ENCODE measurements around the gene TRPV5.
"Not testable (repeated sequence)": the region's sequence is repeated elsewhere in the genome, so short reads cannot be mapped to it uniquely, and the experiment has no call there.

The TRPV5 gene

GRCh38 chr7:142933624-142934023 lies at the start of gene TRPV5:
TRPV5 (minus strand) TSS chr7:142933746; CDS start chr7:142933459, 287 bp downstream.
- ATAC-seq (no peak), DNase-seq (no peak)
- Mint-ChIP-seq H3K36me3 (ENCODE audit: low read depth) (no peaks in the 10 kb centered on the region), H3K27ac (no peak within 1 kb of the TSS), H3K4me1 (no peaks in the 10 kb centered on the region), H3K27me3 (peaks cover 4% of the 10 kb centered on the region), H3K4me3 (no peak within 1 kb of the TSS), H3K9me3 (no peaks in the 10 kb centered on the region)

DNA sequence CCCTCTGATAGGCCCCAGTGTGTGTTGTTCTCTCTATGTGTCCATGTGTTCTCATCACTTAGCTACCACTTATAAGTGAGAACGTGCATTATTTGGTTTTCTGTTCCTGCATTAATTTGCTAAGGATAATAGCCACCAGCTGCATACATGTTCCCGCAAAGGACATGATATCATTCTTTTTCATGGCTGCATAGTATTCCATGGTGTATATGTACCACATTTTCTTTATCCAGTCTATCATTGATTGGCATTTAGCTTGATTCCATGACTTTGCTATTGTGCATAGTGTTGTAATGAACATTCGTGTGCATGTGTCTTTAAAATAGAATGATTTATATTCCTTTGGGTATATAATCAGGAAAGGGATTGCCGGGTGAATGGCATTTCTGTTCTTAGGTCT lies 44.9 kb upstream of the TRPV5 start:
- ATAC-seq; DNase-seq; H3K27ac Mint-ChIP-seq; H3K4me3 Mint-ChIP-seq; H3K36me3 Mint-ChIP-seq (ENCODE audit: low read depth); H3K4me1 Mint-ChIP-seq: not testable (repeated sequence)
- peaks cover 14% of the 10 kb centered on the region for H3K27me3 Mint-ChIP-seq
- H3K9me3 Mint-ChIP-seq, result peaks cover 16% of the 10 kb centered on the region

- H3K27me3 Mint-ChIP-seq, result peaks cover 12% of the 10 kb centered on the region
- DNase-seq (no peak), ATAC-seq (no peak)
- no peak overlapping the region for H3K27ac Mint-ChIP-seq
- no peak overlapping the region for H3K4me3 Mint-ChIP-seq
- peaks cover 4% of the 10 kb centered on the region for H3K9me3 Mint-ChIP-seq
- no peaks in the 10 kb centered on the region for H3K4me1 Mint-ChIP-seq
- H3K36me3 Mint-ChIP-seq (ENCODE audit: low read depth), result no peaks in the 10 kb centered on the region
These were observed 41.1 kb upstream of the TRPV5 start for GRCh38 chr7:142974626-142975025.

DNA sequence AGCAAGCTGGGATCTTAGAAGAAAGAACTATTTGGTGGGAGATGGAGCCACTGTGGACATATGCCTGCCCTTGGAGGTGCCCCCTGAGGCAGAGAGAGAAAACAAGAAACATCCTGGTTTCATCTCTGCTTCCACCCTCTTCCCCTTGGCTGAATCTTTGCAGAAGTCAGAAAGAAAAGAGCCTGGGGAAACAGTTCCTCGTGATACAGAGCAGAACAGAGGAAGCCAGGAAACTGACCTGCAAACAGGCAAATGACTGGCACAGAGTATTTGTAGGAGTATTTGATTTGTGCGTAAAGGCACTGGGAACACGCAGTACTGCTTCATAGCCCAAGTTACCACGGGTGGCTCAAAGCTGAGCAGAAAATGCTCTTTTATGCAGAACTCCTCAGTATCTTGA lies 35.6 kb upstream of the TRPV5 start:
- ATAC-seq, result no peak
- H3K27me3 Mint-ChIP-seq, result peaks cover 20% of the 10 kb centered on the region

GRCh38 chr7:142968229-142968628 lies 34.7 kb upstream of the TRPV5 start:
- H3K4me3 Mint-ChIP-seq, result no peak overlapping the region
- peaks cover 20% of the 10 kb centered on the region for H3K27me3 Mint-ChIP-seq
- no peak for DNase-seq
- H3K9me3 Mint-ChIP-seq, result no peaks in the 10 kb centered on the region
- H3K4me1 Mint-ChIP-seq, result no peaks in the 10 kb centered on the region
- no peaks in the 10 kb centered on the region for H3K36me3 Mint-ChIP-seq (ENCODE audit: low read depth)
- H3K27ac Mint-ChIP-seq, result no peak overlapping the region
- no peak for ATAC-seq

More for the DNA sequence above, 35.6 kb upstream of the TRPV5 start:
- H3K27ac Mint-ChIP-seq, result no peak overlapping the region
- no peak overlapping the region for H3K4me3 Mint-ChIP-seq
- H3K36me3 Mint-ChIP-seq (ENCODE audit: low read depth), result no peaks in the 10 kb centered on the region
- no peaks in the 10 kb centered on the region for H3K4me1 Mint-ChIP-seq
- no peak for DNase-seq
- H3K9me3 Mint-ChIP-seq, result no peaks in the 10 kb centered on the region

GRCh38 chr7:142964502-142965246 lies 31.1 kb upstream of the TRPV5 start:
- Mint-ChIP-seq H3K27me3 (peaks cover 23% of the 10 kb centered on the region), H3K4me1 (no peaks in the 10 kb centered on the region), H3K9me3 (no peaks in the 10 kb centered on the region), H3K27ac (no peak overlapping the region), H3K4me3 (no peak overlapping the region), H3K36me3 (ENCODE audit: low read depth) (no peaks in the 10 kb centered on the region)
- no peak for DNase-seq
- no peak for ATAC-seq

DNA sequence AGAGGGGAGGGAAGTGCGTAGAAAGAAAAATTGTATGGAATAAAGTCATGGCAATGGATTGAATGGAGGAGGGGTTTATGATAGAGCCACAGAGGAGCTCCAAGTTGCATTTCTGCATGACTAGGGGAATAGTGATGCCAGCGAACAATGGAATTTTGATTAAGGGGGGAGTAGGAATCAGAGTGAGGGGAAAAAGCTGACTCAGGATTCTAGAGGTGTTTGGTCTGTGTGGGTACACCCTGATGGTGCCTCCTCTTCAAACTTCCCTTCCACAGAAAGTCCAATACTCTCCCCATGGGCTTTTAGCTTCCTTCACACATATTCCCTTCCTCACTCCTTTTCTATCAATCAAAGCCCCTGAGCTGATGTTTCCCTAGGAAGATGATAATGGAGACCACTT lies 30.4 kb upstream of the TRPV5 start:
- ATAC-seq (no peak), DNase-seq (no peak)
- H3K4me3 Mint-ChIP-seq, result no peak overlapping the region
- H3K9me3 Mint-ChIP-seq, result no peaks in the 10 kb centered on the region
- no peaks in the 10 kb centered on the region for H3K36me3 Mint-ChIP-seq (ENCODE audit: low read depth)
- H3K27ac Mint-ChIP-seq, result no peak overlapping the region
- no peaks in the 10 kb centered on the region for H3K4me1 Mint-ChIP-seq
- peaks cover 25% of the 10 kb centered on the region for H3K27me3 Mint-ChIP-seq

GRCh38 chr7:142962991-142963390 lies 29.4 kb upstream of the TRPV5 start:
- H3K9me3 Mint-ChIP-seq, result no peaks in the 10 kb centered on the region
- DNase-seq (no peak), ATAC-seq (no peak)
- no peaks in the 10 kb centered on the region for H3K4me1 Mint-ChIP-seq
- no peak overlapping the region for H3K27ac Mint-ChIP-seq
- H3K36me3 Mint-ChIP-seq (ENCODE audit: low read depth), result no peaks in the 10 kb centered on the region
- no peak overlapping the region for H3K4me3 Mint-ChIP-seq
- H3K27me3 Mint-ChIP-seq, result peaks cover 20% of the 10 kb centered on the region

DNA sequence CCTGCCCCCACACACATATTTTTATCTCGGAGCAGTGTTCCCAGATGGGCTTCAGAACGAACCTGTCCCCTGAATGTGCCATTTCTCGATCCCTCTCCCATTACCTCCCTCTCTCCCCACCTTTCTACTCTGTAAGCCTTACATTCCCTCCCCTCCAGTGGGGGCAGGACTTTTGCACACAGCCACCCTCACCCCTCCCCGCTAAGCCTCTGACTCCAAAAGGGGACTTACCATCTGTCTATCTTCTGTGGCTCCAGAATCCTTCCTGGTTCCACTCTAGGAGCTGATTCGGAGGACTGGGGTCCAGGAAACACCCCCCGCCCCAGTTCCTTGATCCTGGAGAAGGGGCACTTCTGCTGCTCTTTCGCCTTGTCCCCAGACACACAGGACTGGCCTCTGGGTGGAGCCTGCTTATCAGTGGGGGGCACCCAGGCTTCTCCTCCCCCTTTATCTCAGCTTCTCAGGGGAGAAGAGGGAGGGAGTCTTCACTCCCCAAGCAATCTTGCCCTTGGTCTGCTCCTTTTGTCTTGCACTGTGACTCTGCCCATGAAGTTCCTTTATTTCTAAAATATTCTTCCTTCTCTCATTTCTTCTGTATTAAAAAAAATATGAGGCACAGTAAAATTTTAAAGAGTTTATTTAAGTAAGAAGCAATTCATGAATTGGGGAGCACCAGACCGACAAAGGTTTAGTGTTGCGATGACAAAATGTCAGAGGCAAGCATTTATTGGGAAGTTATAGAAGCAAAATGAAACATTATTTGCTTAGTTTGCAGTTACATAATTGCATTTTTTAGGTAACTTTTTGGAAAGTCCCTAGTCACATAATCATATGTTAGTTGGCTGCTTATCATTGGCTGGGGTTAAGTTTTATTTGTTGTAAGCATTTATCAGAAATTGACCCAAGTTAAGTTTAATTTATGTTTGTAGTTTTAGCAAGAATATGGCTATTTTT lies 28.7 kb upstream of the TRPV5 start, which contains the start of gene KEL:
TSS of gene KEL (minus strand) at position 391 of the 954 bp plus-strand sequence. CDS start at position 234, 157 bp downstream.
- H3K9me3 Mint-ChIP-seq, result no peaks in the 10 kb centered on the region

GRCh38 chr7:142961595-142961972 lies 28.0 kb upstream of the TRPV5 start:
- ATAC-seq, result no peak

More for the DNA sequence above, 28.7 kb upstream of the TRPV5 start, which contains the start of gene KEL:
- Mint-ChIP-seq H3K4me1 (no peaks in the 10 kb centered on the region), H3K27me3 (peaks cover 17% of the 10 kb centered on the region), H3K36me3 (ENCODE audit: low read depth) (no peaks in the 10 kb centered on the region), H3K4me3 (no peak within 1 kb of the TSS), H3K27ac (no peak within 1 kb of the TSS)
- no peak for ATAC-seq
- no peak for DNase-seq

DNA sequence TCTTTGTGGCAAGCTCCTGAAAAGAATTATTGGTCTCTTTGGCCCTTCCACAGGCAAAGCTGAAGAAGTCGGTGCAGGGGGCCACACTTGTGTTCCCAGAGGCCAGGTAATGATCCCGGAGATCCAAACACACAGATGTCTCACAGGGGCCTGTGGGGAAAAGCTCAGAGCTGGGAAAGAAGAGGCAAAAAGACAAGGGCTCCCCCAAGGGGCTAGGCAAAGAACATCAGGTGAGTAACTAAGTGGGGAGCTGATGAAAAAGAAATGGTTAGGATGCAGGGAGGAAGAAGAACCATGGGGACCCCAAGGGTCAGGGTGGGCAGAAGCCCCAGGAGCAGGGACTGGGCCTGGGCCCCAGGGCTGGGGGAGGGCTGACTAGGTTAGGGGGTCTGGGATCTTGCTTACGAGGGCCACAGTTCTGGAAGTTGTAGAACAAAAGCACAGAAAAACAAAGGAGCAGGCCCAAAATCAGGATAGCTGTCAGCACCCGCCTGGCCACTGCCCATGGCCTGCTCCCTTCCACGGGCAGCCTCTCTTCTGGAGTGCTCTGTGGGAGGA lies 27.5 kb upstream of the TRPV5 start:
- no peak for ATAC-seq
- Mint-ChIP-seq H3K36me3 (ENCODE audit: low read depth) (no peaks in the 10 kb centered on the region), H3K27me3 (peaks cover 17% of the 10 kb centered on the region)

More at GRCh38 chr7:142961595-142961972, 28.0 kb upstream of the TRPV5 start:
- Mint-ChIP-seq H3K9me3 (peaks cover under 1% of the 10 kb centered on the region), H3K27me3 (peaks cover 17% of the 10 kb centered on the region), H3K4me3 (no peak overlapping the region), H3K4me1 (no peaks in the 10 kb centered on the region), H3K36me3 (ENCODE audit: low read depth) (no peaks in the 10 kb centered on the region), H3K27ac (no peak overlapping the region)
- no peak for DNase-seq

GRCh38 chr7:142959202-142959601 lies 25.7 kb upstream of the TRPV5 start:
- Mint-ChIP-seq H3K27ac (no peak overlapping the region), H3K36me3 (ENCODE audit: low read depth) (no peaks in the 10 kb centered on the region), H3K27me3 (peaks cover 16% of the 10 kb centered on the region), H3K9me3 (peaks cover 18% of the 10 kb centered on the region), H3K4me3 (no peak overlapping the region), H3K4me1 (no peaks in the 10 kb centered on the region)
- ATAC-seq (no peak), DNase-seq (no peak)

More for the DNA sequence above, 27.5 kb upstream of the TRPV5 start:
- H3K9me3 Mint-ChIP-seq, result peaks cover 6% of the 10 kb centered on the region
- no peak overlapping the region for H3K4me3 Mint-ChIP-seq
- DNase-seq, result no peak
- H3K27ac Mint-ChIP-seq, result no peak overlapping the region
- H3K4me1 Mint-ChIP-seq, result no peaks in the 10 kb centered on the region

DNA sequence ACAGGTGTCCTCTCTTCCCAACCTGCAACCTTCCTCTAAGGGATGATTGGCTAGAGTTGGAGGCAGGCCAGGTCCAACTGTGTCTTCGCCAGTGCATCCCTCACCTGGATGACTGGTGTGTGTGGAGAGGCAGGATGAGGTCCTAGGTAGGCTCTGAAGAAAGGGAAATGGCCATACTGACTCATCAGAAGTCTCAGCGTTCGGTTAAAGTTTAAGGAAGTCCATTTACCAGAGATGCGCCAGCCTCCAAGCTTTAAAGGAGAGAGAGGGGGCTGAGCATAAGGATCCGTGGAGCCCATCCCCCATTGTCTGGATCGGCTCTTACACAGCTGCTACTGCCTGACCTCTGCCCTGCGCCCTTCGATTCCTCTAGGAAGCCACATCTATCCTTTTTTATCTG lies 24.2 kb upstream of the TRPV5 start:
- Mint-ChIP-seq H3K36me3 (ENCODE audit: low read depth) (no peaks in the 10 kb centered on the region), H3K27ac (no peak overlapping the region), H3K4me1 (no peaks in the 10 kb centered on the region), H3K27me3 (peaks cover 20% of the 10 kb centered on the region), H3K9me3 (peaks cover 29% of the 10 kb centered on the region), H3K4me3 (no peak overlapping the region)
- no peak for DNase-seq
- ATAC-seq, result no peak

GRCh38 chr7:142956951-142957623 lies 23.5 kb upstream of the TRPV5 start:
- no peaks in the 10 kb centered on the region for H3K4me1 Mint-ChIP-seq
- peaks cover 29% of the 10 kb centered on the region for H3K9me3 Mint-ChIP-seq
- H3K27ac Mint-ChIP-seq, result no peak overlapping the region
- no peaks in the 10 kb centered on the region for H3K36me3 Mint-ChIP-seq (ENCODE audit: low read depth)
- ATAC-seq (no peak), DNase-seq (no peak)
- H3K4me3 Mint-ChIP-seq, result no peak overlapping the region
- H3K27me3 Mint-ChIP-seq, result peaks cover 20% of the 10 kb centered on the region

All from activated naive CD8-positive, alpha-beta T cell treated with anti-CD3 and anti-CD28 coated beads, Interleukin-2, amount 50 U/mL, for 24 hours (primary cell).